Immature natural killer cell (primary cell): ENCODE results near the gene CFH. TPM values are rescaled to one million over a fixed set of nuclear protein-coding genes. Genes with fewer than 3 reads are reported as not detected.

Source experiments
- polyA plus RNA-seq, 3 donors: library from polyadenylated mRNA; unstranded; fragments of 300-500 nt; fragmentation: Illumina TruSeq; gene quantifications; one replicate each; pipeline ENCODE4 v1.2.3, GENCODE V29; 2021

The CFH gene
- polyA plus RNA-seq, 3 donors from 2014 or later = 0.19 to 4.9 (median 0.74) TPM

Other genes starting within 250 kb of the CFH start
- gene KCNT2, start 43.6 kb upstream of the CFH start, polyA plus RNA-seq = not detected
- gene CFHR3, start 122.8 kb downstream of the CFH start, polyA plus RNA-seq = not detected
- not detected for gene CFHR1, start 167.7 kb downstream of the CFH start, polyA plus RNA-seq
- not detected for gene CFHR4, start 236.0 kb downstream of the CFH start, polyA plus RNA-seq